ENCODE measurements around the gene SLU7.

GRCh38 chr5:160460377-160461049 lies 41.6 kb upstream of the SLU7 start:
- TF ChIP-seq CTCF (IDR thresholded peaks at IDR 0.05) (no peak), POLR2AphosphoS5 (IDR thresholded peaks at IDR 0.05) (no peak)
